Measurements from ENCODE around the gene LSM6. TPM values are rescaled to one million over a fixed set of nuclear protein-coding genes. Genes with fewer than 3 reads are reported as not detected.

The LSM6 gene
- 43.1 TPM for total RNA-seq
- polyA plus RNA-seq: 53.1 TPM

DNA sequence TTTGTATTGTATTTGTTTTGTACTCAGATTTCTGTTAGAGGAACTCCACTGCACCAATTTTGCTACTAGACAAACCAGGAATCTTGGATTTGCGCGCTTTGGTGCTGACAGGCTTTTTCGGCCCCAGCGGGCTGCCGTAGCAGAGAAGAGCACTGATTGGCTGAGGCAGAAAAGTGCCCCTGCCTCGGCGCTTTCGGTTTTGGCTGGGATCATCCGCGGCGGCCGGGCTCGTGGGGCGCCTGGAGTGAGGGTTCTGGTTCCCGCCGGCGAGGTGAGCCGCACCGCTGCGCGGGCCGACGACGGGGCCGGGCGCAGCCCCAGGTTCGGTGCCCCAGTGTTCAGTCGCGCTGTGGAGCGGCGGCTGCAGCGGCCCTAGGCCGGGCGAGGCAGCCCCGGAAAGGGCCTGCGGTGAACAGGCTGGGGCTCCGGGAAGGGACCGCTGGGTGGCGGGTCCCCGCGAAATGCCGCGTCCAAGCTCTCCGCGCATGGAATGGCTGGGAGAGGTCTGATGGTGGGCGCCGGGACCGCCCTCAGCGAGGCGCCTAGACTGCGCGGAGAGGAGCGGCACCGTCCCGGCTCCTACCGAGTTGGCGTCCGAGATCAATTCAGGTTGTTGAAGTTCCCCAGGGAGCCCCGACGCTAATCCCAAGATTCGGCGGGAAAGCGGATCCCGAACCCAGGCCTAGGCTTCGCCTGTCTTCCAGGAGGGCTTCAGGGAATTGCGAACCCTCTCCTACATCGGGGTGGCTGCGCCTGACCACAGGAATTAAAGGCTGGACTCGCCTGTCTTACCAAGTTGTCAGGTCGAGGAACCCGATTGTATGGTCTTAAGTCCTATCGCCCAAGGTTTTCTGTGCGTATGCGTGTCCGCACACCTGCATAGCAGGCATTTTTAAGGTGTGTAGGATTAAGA, at the start of gene LSM6:
TSS of gene LSM6 (plus strand) at position 178 of the 913 bp plus-strand sequence. CDS start 7,204 bp downstream, outside the sequence.
- WGBS: under 1% methylated on average over 75 of the region's 75 CpGs
- Histone ChIP-seq H3K36me3 (ENCODE audit: insufficient read depth) (no peaks in the 10 kb centered on the region), H3K27ac (ENCODE audit: low read depth) (peak within 1 kb of the TSS; percentile 95), H3K4me1 (ENCODE audit: insufficient read depth) (peaks cover 5% of the 10 kb centered on the region), H3K4me3 (ENCODE audit: low read depth, low read length) (peak within 1 kb of the TSS; percentile 94)
- peak; percentile 72 for DNase-seq (ENCODE audit: extremely low spot score)

DNA sequence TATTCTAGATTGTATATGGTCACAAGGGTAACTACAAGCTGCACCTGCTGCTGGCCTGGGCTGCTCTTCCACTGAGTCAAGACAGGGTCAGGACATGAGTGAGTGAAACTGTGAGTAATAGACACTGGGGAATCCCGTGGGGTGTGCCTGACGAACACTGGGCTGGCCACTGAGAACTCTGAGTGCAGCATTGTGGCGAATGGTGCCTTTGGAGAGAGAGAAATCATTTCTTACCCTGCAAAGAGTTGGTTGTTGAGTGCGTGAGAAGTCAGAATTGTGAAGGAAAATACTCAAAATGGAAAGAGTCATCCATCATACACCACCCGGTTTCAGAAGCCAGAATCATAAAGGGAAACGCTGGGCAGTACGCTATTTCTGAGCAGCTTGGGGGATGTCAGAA, 43.1 kb upstream of the LSM6 start:
- H3K4me3 ChIP-seq (ENCODE audit: low read depth, low read length): no peak overlapping the region
- H3K4me1 ChIP-seq (ENCODE audit: insufficient read depth): no peaks in the 10 kb centered on the region
- WGBS: 92% methylated on average over 7 of the region's 7 CpGs
- H3K27ac ChIP-seq (ENCODE audit: low read depth): no peak overlapping the region
- H3K36me3 ChIP-seq (ENCODE audit: insufficient read depth): no peaks in the 10 kb centered on the region
- DNase-seq (ENCODE audit: extremely low spot score): no peak

DNA sequence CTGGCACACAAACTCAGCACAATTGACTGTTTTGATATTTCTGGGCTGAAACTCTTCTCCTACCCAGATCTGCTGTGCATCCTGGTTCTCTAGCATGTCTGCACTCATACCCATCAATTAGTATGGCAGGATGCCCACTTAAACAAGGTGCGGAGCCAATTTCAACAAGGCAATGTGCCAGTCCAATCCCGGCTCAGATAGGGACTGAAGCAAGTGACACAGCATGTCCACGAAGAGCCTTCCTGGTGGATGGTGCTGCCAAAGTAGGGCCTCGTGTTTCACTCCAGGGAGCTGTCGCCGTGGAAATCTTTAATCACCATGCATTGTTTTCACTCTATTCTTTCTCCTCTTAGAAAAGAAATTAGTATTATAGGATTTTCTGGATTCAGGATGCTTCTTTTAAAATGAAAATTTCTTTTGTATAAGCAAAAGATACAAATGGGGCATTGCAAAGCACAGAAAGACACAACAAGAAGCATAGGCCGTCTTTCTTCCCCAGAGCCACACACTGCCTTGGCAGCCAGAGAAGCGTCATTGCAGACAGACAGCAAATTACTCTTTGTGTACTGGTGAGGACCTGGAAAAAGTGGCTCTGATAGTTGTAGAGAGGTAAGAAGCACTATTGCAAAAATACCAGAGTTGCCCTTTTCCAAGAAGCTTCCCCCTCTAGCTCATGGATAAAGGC, 40.6 kb upstream of the LSM6 start:
- DNase-seq (ENCODE audit: extremely low spot score): no peak
- no peaks in the 10 kb centered on the region for H3K36me3 ChIP-seq (ENCODE audit: insufficient read depth)
- 59% methylated on average over 8 of the region's 8 CpGs for WGBS
- no peak overlapping the region for H3K27ac ChIP-seq (ENCODE audit: low read depth)
- H3K4me3 ChIP-seq (ENCODE audit: low read depth, low read length): no peak overlapping the region
- no peaks in the 10 kb centered on the region for H3K4me1 ChIP-seq (ENCODE audit: insufficient read depth)

DNA sequence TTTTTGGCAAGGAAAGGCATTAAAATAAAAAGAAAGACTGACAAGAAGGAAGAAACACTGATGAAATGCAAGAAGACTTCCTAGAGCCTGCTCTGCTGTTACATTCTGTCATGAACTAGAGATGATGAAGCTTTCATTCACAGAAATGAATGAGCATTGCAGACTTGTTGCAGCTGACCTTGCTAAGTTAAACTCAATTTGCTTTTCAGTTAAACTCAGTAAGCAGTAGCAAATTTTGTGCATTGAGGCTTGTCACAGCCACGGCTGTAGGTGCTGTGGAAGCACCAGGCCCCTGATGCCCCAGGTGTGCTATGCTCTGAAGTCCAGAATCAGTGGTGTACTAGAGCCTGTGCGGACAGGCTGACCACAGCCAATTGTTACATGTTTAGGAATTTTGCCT, 39.6 kb upstream of the LSM6 start:
- no peak overlapping the region for H3K27ac ChIP-seq (ENCODE audit: low read depth)
- H3K36me3 ChIP-seq (ENCODE audit: insufficient read depth): no peaks in the 10 kb centered on the region
- H3K4me1 ChIP-seq (ENCODE audit: insufficient read depth): no peaks in the 10 kb centered on the region
- H3K4me3 ChIP-seq (ENCODE audit: low read depth, low read length): no peak overlapping the region
- DNase-seq (ENCODE audit: extremely low spot score): no peak
- WGBS: 93% methylated on average over 2 of the region's 2 CpGs

DNA sequence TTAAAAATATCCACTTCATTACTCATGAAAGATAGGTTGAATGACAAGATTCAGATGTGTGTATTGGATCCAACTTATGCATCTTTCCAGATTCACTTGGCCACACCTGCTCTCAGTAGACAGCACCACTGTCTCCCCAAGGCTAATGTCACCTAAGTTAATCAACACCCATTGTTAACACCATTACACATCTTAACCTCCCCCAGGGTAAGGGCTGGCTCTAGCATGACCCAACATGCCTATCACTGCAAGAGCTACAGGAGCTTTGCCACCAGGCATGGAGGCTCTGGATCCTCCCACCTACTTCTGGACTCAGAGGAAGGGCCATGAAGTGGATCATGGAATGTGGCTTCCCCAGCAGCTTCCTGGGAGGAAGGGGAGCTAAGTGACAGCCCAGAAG, 32.8 kb upstream of the LSM6 start:
- no peak for DNase-seq (ENCODE audit: extremely low spot score)
- H3K4me1 ChIP-seq (ENCODE audit: insufficient read depth): no peaks in the 10 kb centered on the region
- no peaks in the 10 kb centered on the region for H3K36me3 ChIP-seq (ENCODE audit: insufficient read depth)
- no peak overlapping the region for H3K4me3 ChIP-seq (ENCODE audit: low read depth, low read length)
- H3K27ac ChIP-seq (ENCODE audit: low read depth): no peak overlapping the region

DNA sequence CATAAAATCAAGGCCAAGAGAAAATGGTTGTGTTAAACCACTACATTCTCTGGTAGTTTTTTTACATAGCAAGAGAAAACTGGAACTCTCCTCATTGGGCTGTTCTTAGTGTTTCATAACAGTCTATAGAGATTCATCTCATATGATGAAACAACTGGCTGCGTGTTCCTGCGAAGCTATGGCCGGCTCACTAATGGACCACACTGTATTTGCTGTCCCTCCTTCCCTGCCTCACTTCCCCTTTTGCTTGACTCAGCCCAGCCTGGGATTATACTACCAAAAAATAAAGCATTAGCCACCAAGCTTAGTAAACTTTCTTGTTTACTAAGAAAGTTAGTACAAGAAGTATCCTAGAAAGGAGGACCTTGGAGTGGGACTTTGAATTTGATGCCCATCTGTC, 31.6 kb upstream of the LSM6 start:
- Histone ChIP-seq H3K4me1 (ENCODE audit: insufficient read depth) (no peaks in the 10 kb centered on the region), H3K36me3 (ENCODE audit: insufficient read depth) (no peaks in the 10 kb centered on the region), H3K27ac (ENCODE audit: low read depth) (no peak overlapping the region), H3K4me3 (ENCODE audit: low read depth, low read length) (no peak overlapping the region)
- no peak for DNase-seq (ENCODE audit: extremely low spot score)
- WGBS: 90% methylated on average over 3 of the region's 3 CpGs

DNA sequence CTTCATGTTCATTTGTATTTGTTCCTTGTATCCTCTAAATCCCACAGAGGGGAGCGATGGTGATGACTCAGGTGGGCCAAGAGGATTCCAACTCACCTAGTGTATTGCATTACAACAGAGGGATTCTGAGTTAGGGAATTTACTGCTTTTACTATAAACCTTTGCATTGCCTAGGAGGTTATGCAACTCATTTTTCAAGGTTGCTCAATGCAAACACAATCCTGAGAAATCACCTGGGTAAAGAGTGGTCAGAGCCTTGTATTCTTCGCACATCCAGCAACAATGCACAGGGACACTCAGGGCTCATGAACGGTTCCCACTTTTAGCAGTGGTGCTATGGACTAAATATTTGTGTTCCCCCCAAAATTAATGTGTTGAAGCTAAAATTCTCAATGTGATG, 28.6 kb upstream of the LSM6 start:
- no peaks in the 10 kb centered on the region for H3K4me1 ChIP-seq (ENCODE audit: insufficient read depth)
- H3K27ac ChIP-seq (ENCODE audit: low read depth): no peak overlapping the region
- no peak for DNase-seq (ENCODE audit: extremely low spot score)
- no peaks in the 10 kb centered on the region for H3K36me3 ChIP-seq (ENCODE audit: insufficient read depth)
- 91% methylated on average over 3 of the region's 3 CpGs for WGBS
- H3K4me3 ChIP-seq (ENCODE audit: low read depth, low read length): no peak overlapping the region

DNA sequence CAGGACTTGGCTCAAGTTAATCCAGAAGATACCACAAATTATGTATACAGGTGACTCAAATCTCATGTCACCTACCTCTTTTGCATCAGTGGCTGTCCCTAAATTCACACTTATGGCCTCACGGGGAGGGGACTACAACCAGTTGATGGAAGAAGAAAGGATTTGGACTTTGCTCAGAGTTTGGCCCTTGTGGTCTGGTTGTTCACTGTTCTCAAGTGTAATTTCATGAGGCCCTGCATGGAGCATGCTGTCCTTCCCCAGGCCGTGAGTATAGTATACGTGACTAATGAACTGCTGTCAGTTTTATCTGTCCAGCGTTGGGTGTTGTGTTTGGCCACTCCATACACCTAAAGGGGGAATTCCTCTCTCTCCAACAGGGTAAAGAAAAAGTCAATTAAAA, 27.5 kb upstream of the LSM6 start:
- 79% methylated on average over 4 of the region's 4 CpGs for WGBS

DNA sequence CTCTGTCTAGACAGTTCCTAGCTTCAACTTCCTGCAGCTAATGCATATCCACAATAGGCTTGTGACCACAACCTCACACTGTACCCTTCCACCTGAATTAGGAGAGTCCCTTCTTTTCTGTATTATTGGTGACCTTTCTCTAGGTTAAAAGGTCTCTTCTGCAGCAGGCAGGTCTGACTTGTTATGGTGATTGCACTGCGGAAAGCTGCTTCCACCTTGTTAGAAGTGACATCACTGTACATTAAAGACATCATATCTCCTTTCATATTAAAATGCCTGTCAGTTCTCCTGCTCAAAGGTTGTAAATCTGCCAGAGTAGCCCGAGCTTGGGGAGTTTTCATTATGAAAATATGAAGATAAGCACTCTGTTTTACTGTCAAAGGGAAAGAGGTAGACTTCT, 21.5 kb upstream of the LSM6 start:
- Histone ChIP-seq H3K4me1 (ENCODE audit: insufficient read depth) (no peaks in the 10 kb centered on the region), H3K36me3 (ENCODE audit: insufficient read depth) (no peaks in the 10 kb centered on the region), H3K27ac (ENCODE audit: low read depth) (no peak overlapping the region), H3K4me3 (ENCODE audit: low read depth, low read length) (no peak overlapping the region)
- 27% methylated on average over 2 of the region's 2 CpGs for WGBS
- DNase-seq (ENCODE audit: extremely low spot score): no peak

More for the DNA sequence above, 27.5 kb upstream of the LSM6 start:
- H3K36me3 ChIP-seq (ENCODE audit: insufficient read depth): no peaks in the 10 kb centered on the region
- H3K4me1 ChIP-seq (ENCODE audit: insufficient read depth): no peaks in the 10 kb centered on the region
- H3K27ac ChIP-seq (ENCODE audit: low read depth): no peak overlapping the region
- no peak overlapping the region for H3K4me3 ChIP-seq (ENCODE audit: low read depth, low read length)
- DNase-seq (ENCODE audit: extremely low spot score): no peak

DNA sequence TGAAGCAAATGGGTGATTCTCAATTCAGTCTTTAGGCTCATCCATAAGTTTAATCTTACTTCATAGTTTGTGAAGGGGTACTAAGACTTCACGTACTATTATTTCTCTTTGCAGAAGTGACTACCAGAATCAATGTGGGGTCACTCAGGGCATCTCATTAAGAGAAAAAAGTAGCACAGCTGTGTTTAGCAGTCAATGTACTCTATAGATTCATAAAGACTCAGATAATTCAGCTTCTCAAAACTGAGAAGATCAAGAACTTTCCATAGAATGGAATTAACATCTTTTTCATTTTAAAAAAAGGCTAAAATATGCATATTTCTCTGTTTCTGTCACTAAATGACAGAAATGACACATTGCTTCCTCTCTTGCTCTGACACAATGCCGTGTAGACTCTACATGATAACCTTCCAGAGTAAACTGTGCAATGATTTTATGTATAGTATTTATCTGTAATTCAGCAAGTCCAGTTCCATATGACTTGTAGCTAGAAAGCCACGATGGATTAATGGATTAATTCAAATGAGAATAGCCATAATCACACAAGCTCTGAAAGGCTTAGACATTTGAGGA, 20.3 kb upstream of the LSM6 start:
- no peak for DNase-seq (ENCODE audit: extremely low spot score)
- Histone ChIP-seq H3K36me3 (ENCODE audit: insufficient read depth) (no peaks in the 10 kb centered on the region), H3K4me1 (ENCODE audit: insufficient read depth) (no peaks in the 10 kb centered on the region), H3K27ac (ENCODE audit: low read depth) (no peak overlapping the region), H3K4me3 (ENCODE audit: low read depth, low read length) (no peak overlapping the region)
- WGBS: 69% methylated on average over 3 of the region's 3 CpGs

DNA sequence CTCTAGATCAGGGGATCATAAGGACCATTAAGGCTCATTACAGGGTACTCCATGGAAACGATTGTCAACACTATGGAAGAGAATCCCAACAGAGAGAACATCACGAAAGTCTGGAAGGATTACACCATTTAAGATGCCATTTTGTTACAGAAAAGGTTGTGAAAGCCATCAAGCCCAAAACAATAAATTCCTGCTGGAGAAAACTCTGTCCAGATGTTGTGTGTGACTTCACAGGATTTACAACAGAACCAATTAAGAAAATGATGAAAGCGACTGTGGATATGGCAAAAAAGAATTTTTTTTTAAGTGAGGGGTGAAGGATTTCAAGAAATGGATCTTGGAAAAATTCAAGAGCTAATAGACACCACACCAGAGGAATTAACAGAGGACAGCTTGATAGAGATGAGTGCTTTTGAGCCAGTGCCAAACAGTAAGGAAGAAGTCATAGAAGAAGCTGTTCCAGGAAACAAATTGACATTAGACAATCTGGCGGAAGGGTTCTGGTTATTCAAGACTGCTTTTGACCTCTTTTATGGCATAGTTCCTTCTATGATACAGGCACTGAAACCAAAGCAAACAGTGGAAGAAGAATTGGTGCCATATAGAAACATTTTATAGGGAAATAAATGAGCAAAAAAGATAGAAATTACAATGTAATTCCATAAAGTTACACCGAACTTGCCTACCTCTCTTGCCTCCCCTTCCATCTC, 17.3 kb upstream of the LSM6 start:
- WGBS: 77% methylated on average over 5 of the region's 5 CpGs
- Histone ChIP-seq H3K4me1 (ENCODE audit: insufficient read depth) (no peaks in the 10 kb centered on the region), H3K27ac (ENCODE audit: low read depth) (no peak overlapping the region), H3K36me3 (ENCODE audit: insufficient read depth) (no peaks in the 10 kb centered on the region), H3K4me3 (ENCODE audit: low read depth, low read length) (no peak overlapping the region)
- DNase-seq (ENCODE audit: extremely low spot score): no peak

DNA sequence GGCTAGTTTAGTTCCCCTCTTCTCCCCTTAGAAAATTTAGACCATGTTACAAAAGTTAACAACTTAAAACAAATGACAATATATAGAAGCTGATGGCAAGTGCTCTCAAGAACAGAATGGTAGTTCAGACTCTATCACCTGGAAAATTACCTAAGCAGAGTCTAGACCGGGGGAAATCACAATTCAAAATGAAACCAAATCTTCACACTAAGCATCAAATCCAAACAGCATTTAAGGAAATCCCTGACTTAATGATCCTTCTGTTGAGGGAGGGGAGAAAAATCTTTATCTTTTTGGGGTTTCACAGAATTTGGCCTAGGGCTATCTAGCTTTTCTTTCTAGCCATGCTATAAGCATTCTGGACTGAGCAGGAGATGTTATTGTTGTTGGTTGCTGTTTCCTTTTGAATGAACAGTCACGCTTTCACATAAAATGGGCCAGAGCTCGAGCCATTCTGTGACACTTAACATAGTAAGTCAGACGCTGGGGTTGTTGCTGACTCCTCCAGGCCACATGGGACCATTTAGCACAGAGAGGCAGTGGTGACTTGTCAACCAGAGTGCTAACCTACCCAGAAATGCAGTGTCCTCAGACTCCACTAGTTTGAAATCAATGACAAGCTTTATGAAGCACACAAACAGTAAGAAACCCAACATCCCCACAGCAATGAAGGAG, 16.0 kb upstream of the LSM6 start:
- H3K4me1 ChIP-seq (ENCODE audit: insufficient read depth): no peaks in the 10 kb centered on the region
- no peak for DNase-seq (ENCODE audit: extremely low spot score)
- 53% methylated on average over 4 of the region's 4 CpGs for WGBS
- H3K27ac ChIP-seq (ENCODE audit: low read depth): no peak overlapping the region
- H3K4me3 ChIP-seq (ENCODE audit: low read depth, low read length): no peak overlapping the region
- no peaks in the 10 kb centered on the region for H3K36me3 ChIP-seq (ENCODE audit: insufficient read depth)

DNA sequence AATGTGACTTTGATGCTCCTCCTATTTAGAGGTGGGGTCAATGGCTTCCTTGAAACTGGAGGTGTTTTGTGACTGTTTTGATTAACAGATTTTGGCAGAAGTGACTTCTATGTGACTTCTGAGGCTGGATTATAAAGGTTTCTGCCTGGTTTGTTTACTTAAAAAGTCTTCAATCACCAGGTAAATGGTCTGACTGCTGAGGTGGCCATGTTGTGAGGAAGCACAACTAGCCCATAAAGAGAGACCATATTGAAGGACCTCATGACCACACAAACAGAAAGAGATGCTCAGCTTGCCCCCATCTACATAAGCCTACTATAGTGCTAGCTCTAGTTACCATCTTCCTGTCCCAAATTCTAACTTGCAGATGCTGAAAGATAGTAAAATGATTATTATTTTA, 14.3 kb upstream of the LSM6 start:
- no peak overlapping the region for H3K4me3 ChIP-seq (ENCODE audit: low read depth, low read length)
- no peak overlapping the region for H3K27ac ChIP-seq (ENCODE audit: low read depth)
- no peaks in the 10 kb centered on the region for H3K4me1 ChIP-seq (ENCODE audit: insufficient read depth)
- H3K36me3 ChIP-seq (ENCODE audit: insufficient read depth): no peaks in the 10 kb centered on the region
- DNase-seq (ENCODE audit: extremely low spot score): no peak

All from urinary bladder (tissue), 4 donors.